Activated CD4-positive, CD25-positive, alpha-beta regulatory T cell (primary cell): ENCODE results near the gene RBM33.

Experiments used
- DNase-seq, 4 experiments: peaks; one replicate each; lab custom pipeline; 2025; lab: John Stamatoyannopoulos, UW

The RBM33 gene

GRCh38 chr7:155829796-155830470 is 185.5 kb downstream of the RBM33 start:
- no peak for DNase-seq
